GM08714 (cell line): ENCODE data around the gene CERS6.
"Not testable (repeated sequence)": the region's sequence is repeated elsewhere in the genome, so short reads cannot be mapped to it uniquely, and the experiment has no call there.

Experiments used
- H3K4me3 ChIP-seq: fragments of 200-500 bp; sonication (Bioruptor generic); 2 replicates; pipeline ENCODE4 v1.5.1; 2014; ENCODE audit warnings: mild to moderate bottlenecking, low read length, inconsistent platforms
- ZNF274 ChIP-seq: IDR thresholded peaks from 2 replicates; pipeline ENCODE4 v1.6.1; 2012; ENCODE audit warnings: mild to moderate bottlenecking, low read depth, low read length

CERS6 gene

GRCh38 chr2:168469281-168469988, 13.4 kb downstream of the CERS6 start:
- no peak for TF ChIP-seq ZNF274
- H3K4me3 ChIP-seq, result peak overlapping the region; percentile 51; the same call in 1 of the 2 replicates

- peak overlapping the region; percentile 51; the same call in 1 of the 2 replicates for H3K4me3 ChIP-seq
- no peak for TF ChIP-seq ZNF274
Measured at GRCh38 chr2:168470320-168471162, 14.5 kb downstream of the CERS6 start.

GRCh38 chr2:168471163-168471475, 15.0 kb downstream of the CERS6 start:
- TF ChIP-seq ZNF274, result no peak
- H3K4me3 ChIP-seq, result no peak overlapping the region

GRCh38 chr2:168475636-168476035, 19.6 kb downstream of the CERS6 start:
- H3K4me3 ChIP-seq, result no peak overlapping the region
- TF ChIP-seq ZNF274, result no peak

- TF ChIP-seq ZNF274, result no peak
- H3K4me3 ChIP-seq, result no peak overlapping the region
Measured at GRCh38 chr2:168478206-168478605, 22.1 kb downstream of the CERS6 start.

GRCh38 chr2:168480356-168480755, 24.3 kb downstream of the CERS6 start:
- no peak overlapping the region for H3K4me3 ChIP-seq
- no peak for TF ChIP-seq ZNF274

- no peak overlapping the region for H3K4me3 ChIP-seq
- no peak for TF ChIP-seq ZNF274
Measured at GRCh38 chr2:168480825-168481585, 24.9 kb downstream of the CERS6 start.

- H3K4me3 ChIP-seq, result no peak overlapping the region
Measured at GRCh38 chr2:168482269-168482668, 26.2 kb downstream of the CERS6 start.

GRCh38 chr2:168482952-168483831, 27.1 kb downstream of the CERS6 start:
- TF ChIP-seq ZNF274, result no peak
- no peak overlapping the region for H3K4me3 ChIP-seq

More at GRCh38 chr2:168482269-168482668, 26.2 kb downstream of the CERS6 start:
- no peak for TF ChIP-seq ZNF274

GRCh38 chr2:168486477-168486876, 30.4 kb downstream of the CERS6 start:
- no peak for TF ChIP-seq ZNF274
- H3K4me3 ChIP-seq, result no peak overlapping the region

- H3K4me3 ChIP-seq, result peak overlapping the region; percentile 68
- no peak for TF ChIP-seq ZNF274
Measured at GRCh38 chr2:168490015-168490874, 34.2 kb downstream of the CERS6 start.

GRCh38 chr2:168490946-168491605, 35.0 kb downstream of the CERS6 start:
- no peak for TF ChIP-seq ZNF274
- peak overlapping the region; percentile 68 for H3K4me3 ChIP-seq

GRCh38 chr2:168491728-168492127, 35.7 kb downstream of the CERS6 start:
- peak overlapping the region; percentile 34; the same call in 1 of the 2 replicates for H3K4me3 ChIP-seq

GRCh38 chr2:168493219-168493618, 37.1 kb downstream of the CERS6 start:
- H3K4me3 ChIP-seq, result not testable (repeated sequence)
